SU-DHL-6 (cell line): Measurements from ENCODE around the gene KCNH6.

Experiments
- EZH2phosphoT487 ChIP-seq: fragments of 200-600 bp; sonication (generic), shearing (Covaris generic); conservative IDR thresholded peaks from 2 replicates; pipeline ENCODE4 v1.6.1; 2018; ENCODE audit warnings: mild to moderate bottlenecking, antibody characterized with exemption, low read length, moderate library complexity, mixed read lengths
- TF ChIP-seq, protein P1 (sequence below): fragments of 200-600 bp; sonication (generic); IDR thresholded peaks from one replicate; pipeline ENCODE4 v1.5.1; 2017; ENCODE audit warnings: antibody characterized with exemption, mild to moderate bottlenecking, low read length, moderate library complexity; ENCODE audit not compliant: insufficient read depth, poor library complexity, severe bottlenecking

DNA sequence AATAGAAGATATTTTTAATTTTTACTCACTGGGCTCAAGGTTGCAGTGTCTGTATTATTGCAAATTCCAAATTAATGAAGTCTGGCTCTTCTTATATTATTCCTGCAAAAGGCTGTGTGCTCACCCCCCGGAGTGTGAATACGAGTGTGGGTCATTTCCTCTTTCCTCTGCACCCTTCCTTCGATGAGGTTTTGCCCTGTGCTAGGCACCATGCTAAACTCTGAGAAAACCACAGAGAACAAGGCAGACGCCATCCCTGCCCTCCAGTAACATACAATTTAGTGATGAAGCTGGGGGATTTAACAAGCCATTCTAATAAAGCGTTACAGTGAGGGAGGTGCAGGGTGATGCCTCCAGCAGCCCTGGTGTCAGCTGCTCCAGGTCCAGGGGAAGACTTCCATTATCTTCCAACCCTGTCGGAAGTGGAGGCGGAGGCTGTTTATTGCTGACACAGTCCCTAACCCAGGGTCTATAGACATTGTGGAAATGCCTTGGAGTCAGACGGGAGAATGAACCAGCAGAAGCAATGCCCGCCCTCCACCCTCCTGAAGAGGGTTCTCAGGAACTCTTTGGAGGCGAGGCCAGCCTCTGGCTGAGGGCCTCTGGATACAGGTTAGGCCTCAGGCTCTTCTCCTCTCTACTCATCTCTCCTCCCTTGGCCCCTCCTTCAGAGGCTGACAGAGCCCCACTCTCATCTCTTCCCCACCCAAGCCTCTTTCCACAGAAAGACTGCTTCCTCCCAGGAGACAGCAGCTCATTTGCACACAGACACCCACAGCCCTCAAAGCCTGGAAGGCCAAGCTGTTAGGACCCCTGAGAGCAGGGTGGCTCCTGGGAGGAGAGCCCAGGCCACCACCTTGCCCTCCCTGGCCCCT is 48.3 kb upstream of the KCNH6 start:
- TF ChIP-seq, protein P1, sequence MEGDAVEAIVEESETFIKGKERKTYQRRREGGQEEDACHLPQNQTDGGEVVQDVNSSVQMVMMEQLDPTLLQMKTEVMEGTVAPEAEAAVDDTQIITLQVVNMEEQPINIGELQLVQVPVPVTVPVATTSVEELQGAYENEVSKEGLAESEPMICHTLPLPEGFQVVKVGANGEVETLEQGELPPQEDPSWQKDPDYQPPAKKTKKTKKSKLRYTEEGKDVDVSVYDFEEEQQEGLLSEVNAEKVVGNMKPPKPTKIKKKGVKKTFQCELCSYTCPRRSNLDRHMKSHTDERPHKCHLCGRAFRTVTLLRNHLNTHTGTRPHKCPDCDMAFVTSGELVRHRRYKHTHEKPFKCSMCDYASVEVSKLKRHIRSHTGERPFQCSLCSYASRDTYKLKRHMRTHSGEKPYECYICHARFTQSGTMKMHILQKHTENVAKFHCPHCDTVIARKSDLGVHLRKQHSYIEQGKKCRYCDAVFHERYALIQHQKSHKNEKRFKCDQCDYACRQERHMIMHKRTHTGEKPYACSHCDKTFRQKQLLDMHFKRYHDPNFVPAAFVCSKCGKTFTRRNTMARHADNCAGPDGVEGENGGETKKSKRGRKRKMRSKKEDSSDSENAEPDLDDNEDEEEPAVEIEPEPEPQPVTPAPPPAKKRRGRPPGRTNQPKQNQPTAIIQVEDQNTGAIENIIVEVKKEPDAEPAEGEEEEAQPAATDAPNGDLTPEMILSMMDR = no peak
- TF ChIP-seq EZH2phosphoT487 = no peak
